ENCODE results near the gene KLF9. TPM values are rescaled to one million over a fixed set of nuclear protein-coding genes. Genes with fewer than 3 reads are reported as not detected.

KLF9 gene
- total RNA-seq, 1 donor from 2014 or later: 52.8 TPM

GRCh38 chr9:70374962-70375618, 39.4 kb downstream of the KLF9 start:
- H3K27me3 ChIP-seq (ENCODE audit: low read depth): no peaks in the 10 kb centered on the region
- H3K4me1 ChIP-seq: peaks cover 14% of the 10 kb centered on the region
- no peak for DNase-seq
- H3K27ac ChIP-seq (replicated peaks): no peak overlapping the region
- no peak overlapping the region for H3K4me3 ChIP-seq
- TF ChIP-seq, protein P1, sequence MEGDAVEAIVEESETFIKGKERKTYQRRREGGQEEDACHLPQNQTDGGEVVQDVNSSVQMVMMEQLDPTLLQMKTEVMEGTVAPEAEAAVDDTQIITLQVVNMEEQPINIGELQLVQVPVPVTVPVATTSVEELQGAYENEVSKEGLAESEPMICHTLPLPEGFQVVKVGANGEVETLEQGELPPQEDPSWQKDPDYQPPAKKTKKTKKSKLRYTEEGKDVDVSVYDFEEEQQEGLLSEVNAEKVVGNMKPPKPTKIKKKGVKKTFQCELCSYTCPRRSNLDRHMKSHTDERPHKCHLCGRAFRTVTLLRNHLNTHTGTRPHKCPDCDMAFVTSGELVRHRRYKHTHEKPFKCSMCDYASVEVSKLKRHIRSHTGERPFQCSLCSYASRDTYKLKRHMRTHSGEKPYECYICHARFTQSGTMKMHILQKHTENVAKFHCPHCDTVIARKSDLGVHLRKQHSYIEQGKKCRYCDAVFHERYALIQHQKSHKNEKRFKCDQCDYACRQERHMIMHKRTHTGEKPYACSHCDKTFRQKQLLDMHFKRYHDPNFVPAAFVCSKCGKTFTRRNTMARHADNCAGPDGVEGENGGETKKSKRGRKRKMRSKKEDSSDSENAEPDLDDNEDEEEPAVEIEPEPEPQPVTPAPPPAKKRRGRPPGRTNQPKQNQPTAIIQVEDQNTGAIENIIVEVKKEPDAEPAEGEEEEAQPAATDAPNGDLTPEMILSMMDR (IDR thresholded peaks at IDR 0.05; ENCODE audit: borderline replicate concordance): no peak
- intact Hi-C loops (cut with micrococcal nuclease): no loop called here
- no peaks in the 10 kb centered on the region for H3K9me3 ChIP-seq (replicated peaks)
- no peaks in the 10 kb centered on the region for H3K36me3 ChIP-seq

GRCh38 chr9:70367305-70367930, 47.0 kb downstream of the KLF9 start:
- Histone ChIP-seq H3K4me1 (no peaks in the 10 kb centered on the region), H3K4me3 (no peak overlapping the region), H3K27ac (replicated peaks) (no peak overlapping the region), H3K36me3 (no peaks in the 10 kb centered on the region), H3K27me3 (ENCODE audit: low read depth) (no peaks in the 10 kb centered on the region), H3K9me3 (replicated peaks) (no peaks in the 10 kb centered on the region)
- TF ChIP-seq, protein P1 (IDR thresholded peaks at IDR 0.05; ENCODE audit: borderline replicate concordance): no peak
- no peak for DNase-seq
- intact Hi-C loops (cut with micrococcal nuclease): no loop called here

GRCh38 chr9:70363760-70364159, 50.7 kb downstream of the KLF9 start:
- Histone ChIP-seq H3K27ac (replicated peaks) (no peak overlapping the region), H3K9me3 (replicated peaks) (no peaks in the 10 kb centered on the region), H3K27me3 (ENCODE audit: low read depth) (no peaks in the 10 kb centered on the region), H3K4me1 (no peaks in the 10 kb centered on the region), H3K36me3 (no peaks in the 10 kb centered on the region), H3K4me3 (no peak overlapping the region)
- no peak for DNase-seq
- intact Hi-C loops (cut with micrococcal nuclease): no loop called here
- TF ChIP-seq, protein P1 (IDR thresholded peaks at IDR 0.05; ENCODE audit: borderline replicate concordance): no peak

- intact Hi-C loops (cut with micrococcal nuclease): no loop called here
- DNase-seq: no peak
Measured at GRCh38 chr9:70362952-70363351, 51.5 kb downstream of the KLF9 start.

DNA sequence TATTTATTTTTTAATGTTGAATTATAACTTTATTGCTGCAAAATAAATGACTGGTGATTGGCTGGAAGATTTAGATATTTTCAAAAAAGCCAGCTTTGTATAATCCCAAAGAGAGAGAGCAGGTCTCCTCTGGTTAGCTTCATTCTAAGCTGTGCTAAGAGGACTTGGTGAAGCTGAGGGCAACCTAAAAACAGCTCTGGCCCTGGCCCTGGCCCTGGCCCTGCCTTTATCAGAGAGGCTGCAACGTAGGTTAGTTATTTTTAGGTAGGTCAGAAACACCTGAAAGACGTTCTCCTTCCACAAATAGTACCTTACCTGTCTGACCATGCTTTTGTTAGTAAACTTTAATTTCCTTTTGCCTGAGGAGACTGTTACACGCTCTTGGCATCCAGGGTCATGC, 58.7 kb downstream of the KLF9 start:
- Histone ChIP-seq H3K27me3 (ENCODE audit: low read depth) (no peaks in the 10 kb centered on the region), H3K9me3 (replicated peaks) (no peaks in the 10 kb centered on the region), H3K27ac (replicated peaks) (peak overlapping the region; percentile 51), H3K4me3 (no peak overlapping the region), H3K36me3 (peaks cover 25% of the 10 kb centered on the region), H3K4me1 (peaks cover 26% of the 10 kb centered on the region)
- DNase-seq: peak; percentile 29
- TF ChIP-seq, protein P1 (IDR thresholded peaks at IDR 0.05; ENCODE audit: borderline replicate concordance): no peak
- intact Hi-C loops (cut with micrococcal nuclease): loop anchor here (10.0 kb wide), 2 partner anchors 49 to 129 kb away; no protein-coding TSS in a partner anchor

More at GRCh38 chr9:70362952-70363351, 51.5 kb downstream of the KLF9 start:
- no peaks in the 10 kb centered on the region for H3K9me3 ChIP-seq (replicated peaks)
- H3K27me3 ChIP-seq (ENCODE audit: low read depth): no peaks in the 10 kb centered on the region
- H3K4me3 ChIP-seq: no peak overlapping the region
- TF ChIP-seq, protein P1 (IDR thresholded peaks at IDR 0.05; ENCODE audit: borderline replicate concordance): no peak
- no peak overlapping the region for H3K27ac ChIP-seq (replicated peaks)
- H3K36me3 ChIP-seq: peaks cover 6% of the 10 kb centered on the region
- no peaks in the 10 kb centered on the region for H3K4me1 ChIP-seq
